Epidermal melanocyte (primary cell): Measurements from ENCODE around the gene PFKFB1.
"Not testable (repeated sequence)": the region's sequence is repeated elsewhere in the genome, so short reads cannot be mapped to it uniquely, and the experiment has no call there.

Source experiments
- DNase-seq: peaks from one replicate; pipeline ENCODE4 v3.0.0; 2011; ENCODE audit warnings: low spot score; ENCODE audit not compliant: insufficient read length

Gene PFKFB1

DNA sequence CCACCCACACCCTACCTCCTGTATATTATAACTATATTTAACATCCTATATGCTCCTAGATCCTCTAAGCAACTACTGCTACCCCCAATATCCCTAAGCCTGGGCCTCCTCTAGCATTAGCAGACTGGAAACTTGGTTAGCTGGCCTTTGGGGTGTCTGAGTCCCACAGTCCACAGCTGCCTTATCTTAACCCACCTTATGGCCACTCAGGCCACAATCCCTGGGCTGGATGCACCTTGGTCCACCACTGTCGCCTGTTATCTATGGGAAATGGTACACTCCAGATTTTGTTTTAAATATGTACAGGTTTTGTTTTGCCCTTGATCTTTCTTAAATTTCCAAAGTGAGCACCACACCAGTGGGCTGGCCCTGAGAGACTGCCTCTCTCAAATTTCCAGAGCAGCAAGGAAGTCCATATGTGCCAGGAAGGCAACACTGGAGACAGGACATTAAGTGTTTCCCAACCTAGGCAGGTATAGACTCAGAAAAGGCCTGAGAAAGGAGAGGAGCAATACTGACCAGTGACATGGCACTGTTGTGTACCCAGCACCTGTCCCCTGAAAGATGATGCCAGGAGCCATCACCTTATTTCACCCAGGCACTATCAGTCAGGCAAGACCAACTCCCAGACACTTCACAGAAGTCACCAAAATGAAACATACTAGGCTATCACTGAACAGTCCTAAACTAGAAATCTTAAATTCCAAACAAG lies 921 bp downstream of the PFKFB1 start:
- no peak for DNase-seq

DNA sequence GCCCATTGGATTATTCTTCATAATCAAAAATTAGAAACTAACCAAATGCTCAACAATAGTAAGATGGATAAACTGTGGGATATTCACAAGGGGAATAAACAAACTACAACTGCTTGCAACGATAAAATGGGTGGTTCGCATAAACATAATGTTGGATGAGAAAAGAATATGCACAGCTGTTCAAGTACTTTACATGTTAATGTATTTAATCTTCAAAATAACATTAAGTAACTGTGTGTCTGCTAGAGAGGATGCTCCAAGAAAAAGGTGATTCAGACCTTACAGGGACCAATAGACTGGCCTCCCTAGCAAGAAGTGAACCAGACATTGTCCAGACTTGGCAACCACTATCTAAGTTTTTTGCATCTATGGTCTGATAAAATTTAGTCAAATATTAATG lies 2.3 kb downstream of the PFKFB1 start:
- DNase-seq: no peak

DNA sequence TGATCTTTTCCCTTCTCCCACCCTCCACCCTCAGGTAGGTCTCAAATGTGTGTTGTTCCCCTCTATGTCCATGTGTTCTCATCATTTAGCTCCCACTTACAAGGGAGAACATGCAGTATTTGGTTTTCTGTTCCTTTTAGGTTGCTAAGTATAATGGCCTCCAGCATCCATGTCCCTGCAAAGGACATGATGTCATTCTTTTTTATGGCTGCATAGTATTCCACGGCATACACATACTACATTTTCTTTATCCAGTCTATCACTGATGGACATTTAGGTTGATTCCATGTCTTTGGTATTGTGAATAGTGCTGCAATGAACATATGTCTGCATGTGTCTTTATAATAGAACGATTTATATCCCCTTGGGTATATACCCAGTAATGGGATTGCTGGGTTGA lies 10.7 kb downstream of the PFKFB1 start:
- not testable (repeated sequence) for DNase-seq

DNA sequence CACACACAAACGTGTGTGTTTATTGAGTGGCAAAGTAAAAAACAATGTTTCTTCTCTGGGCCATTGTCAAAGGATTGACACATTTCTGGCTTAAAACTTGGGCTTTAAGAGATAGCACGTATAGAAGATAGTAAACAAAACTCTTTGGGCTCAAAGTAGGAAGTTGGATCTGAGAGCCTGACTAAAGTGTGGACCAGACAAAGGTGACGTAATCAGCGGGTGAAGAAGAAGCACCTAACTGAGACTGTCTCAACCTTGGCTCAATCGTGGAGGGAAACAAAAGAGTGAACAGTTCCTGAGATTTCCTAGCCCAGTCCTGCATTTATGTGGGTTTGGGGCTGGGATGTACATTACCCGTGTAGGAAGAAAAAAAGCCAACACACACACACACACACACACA lies 13.7 kb downstream of the PFKFB1 start:
- no peak for DNase-seq

DNA sequence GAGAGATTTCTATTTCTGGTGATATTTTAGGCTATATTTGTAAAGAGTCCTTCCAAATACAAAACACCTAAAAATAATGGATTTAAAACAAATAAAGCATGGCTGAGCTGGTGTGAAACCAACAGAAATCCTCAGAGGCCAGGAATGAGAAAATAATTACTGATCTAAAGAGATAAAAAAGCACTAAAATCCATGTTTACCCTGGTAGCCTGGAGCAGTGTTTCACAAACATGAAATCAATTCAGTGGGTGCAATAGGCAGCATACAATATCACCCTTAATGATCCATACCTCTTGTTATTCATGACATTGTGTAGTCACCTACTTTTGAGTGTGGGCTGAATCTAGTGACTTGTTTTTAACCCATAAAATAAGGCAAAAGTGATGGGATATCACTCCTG lies 14.6 kb downstream of the PFKFB1 start:
- DNase-seq: no peak

DNA sequence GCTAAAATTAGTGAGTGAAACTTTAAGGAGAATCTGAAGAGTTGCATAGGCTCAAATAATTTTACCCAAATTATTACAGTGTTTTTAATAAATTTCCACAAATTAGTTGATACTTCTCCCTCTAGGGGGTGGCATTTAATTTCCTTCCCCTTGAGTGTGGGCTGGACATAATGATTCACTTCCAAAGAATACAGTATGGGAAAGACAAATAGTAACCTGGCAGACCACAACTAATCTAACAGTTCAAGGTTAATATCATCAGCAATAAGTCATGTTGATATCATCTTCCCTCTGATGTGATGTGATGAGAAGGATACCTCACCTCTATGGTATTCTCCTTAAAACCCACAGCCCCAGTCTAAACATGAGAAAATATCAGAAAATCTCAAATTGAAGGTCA lies 15.5 kb downstream of the PFKFB1 start:
- no peak for DNase-seq

DNA sequence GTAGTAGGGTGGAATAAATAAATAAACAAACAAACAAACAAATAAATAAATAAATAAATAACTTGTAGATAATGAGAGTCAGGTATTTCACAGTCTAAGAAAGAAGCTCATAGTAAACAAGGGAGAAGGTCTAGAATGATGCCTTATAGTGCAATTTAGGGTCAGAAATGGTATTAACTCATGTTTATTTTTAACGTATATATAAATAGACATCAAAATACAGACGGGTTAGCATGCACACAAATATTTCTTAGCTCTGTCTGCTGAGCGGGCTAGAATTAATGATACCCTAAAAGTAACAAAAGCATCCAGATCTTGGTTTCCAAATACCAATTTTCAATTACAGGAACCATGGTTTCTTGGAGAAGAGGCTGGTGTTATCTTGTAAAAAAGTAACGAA lies 16.6 kb downstream of the PFKFB1 start:
- DNase-seq: no peak

DNA sequence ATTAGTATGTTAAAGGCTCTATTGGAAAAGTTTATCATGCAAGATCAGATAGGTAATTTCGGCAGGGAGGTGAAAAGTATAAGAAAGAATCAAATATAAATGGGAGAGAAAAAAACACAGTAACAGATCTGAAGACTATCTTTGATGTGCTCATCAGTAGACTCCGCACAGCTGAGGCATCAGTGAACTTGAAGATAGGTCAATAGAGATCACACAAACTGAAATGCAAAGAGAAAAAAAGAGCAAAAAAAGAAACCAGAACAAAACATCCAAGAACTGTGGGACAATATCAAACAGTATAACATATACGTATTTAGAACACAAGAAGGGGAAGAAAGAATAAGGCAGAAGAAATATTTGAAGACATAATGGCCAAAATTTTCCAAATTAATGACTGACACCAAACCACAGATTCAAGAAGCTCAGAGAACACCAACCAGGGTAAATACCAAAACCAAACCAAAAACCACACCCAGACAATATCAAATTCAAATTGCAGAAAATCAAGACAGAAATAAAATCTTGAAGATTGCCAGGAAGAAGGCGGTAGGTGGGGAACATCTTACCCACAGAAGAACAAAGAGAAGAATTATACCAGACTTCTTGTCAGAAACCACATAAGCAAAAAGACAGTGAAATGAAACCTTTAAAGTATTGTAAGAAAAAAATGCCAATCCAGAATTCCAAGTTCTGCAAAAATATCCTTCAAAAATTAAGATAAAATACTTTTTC lies 29.1 kb downstream of the PFKFB1 start:
- DNase-seq: no peak

DNA sequence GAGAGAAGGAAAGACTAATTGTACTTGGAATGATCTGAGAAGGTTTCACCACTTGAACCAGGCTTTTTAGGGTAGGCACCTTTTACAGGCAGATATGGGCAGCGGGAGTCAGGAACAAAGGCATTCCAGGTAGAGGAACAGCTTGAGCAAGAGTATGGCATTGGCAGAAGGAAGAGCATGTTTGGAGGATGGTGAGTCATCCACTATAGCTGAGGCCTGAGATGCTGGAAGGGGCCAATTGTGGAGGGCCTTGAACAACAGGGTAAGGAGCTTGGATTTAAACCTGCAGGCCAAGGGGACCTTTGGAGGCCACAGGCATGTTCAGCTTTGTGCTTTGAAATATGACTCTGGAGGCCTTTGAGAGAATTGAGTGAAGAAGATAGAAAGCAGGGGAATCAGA lies 32.2 kb downstream of the PFKFB1 start:
- no peak for DNase-seq

DNA sequence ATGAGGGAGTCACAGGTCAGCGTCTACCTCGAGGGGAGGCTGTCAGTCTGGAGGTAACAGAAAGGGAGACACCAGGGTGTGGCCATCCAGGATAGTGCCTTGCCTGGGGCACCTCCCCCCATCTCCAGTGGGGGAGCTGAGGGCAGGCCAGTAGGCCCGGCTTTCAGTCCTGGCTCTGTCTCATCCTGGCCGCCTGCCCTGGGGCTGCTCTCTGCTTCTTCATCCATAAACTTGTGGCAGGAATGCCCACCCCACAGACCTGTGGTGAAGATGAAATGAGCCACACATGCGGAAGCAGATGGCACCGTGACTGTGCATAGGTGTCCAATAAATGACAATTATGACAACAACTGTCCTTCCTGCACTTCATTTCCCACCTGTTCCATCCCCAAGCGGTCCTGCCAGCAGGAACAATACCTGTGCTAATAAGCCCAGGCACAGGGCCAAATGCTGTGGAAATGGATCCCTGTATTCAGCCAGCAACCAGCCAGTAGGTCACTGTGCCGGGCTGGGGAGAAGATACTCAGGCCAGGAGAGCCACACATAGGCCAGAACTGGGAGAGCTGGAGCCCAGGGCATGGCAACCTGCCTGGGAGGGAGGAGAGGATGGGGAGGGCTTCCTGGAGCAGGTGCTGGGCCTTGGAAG lies 43.1 kb downstream of the PFKFB1 start:
- no peak for DNase-seq

DNA sequence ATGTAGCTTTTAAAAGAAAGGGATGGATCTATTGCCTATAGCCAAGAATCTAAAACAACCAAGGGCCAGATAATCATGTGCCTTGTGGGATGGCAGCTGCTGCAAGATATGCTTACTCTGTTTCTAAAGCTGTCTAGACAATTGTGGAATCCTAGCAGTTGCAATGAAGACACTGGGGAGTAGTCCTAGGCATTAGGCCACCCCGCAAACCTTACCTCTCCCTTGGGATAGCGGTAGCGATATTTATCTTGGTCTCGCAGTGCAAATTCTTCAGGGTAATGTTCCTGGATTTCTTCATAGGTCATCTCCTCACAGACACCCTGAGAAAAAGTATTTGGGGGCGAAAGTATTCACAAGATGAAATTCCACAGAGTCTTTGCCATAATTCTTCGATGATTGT lies 48.8 kb downstream of the PFKFB1 start:
- DNase-seq: no peak

DNA sequence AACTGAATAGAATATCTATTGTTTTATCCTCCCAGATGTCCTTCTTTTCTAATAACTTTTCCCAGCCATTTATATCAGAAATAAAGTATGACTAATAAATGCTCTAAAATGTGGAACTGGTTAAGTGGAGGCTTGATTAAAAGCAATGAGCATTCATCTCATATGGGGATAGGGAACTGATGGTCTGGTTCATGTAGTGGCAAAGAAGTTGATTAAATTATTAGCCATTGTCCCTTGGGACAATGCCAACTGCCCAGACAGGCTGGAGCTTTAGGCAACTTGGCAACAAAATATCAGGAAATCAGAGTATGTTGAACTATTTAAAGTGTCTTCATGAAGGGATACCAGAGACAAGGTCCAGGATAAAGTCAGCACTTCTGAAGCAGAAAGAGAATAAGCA lies 49.2 kb downstream of the PFKFB1 start:
- DNase-seq: no peak

DNA sequence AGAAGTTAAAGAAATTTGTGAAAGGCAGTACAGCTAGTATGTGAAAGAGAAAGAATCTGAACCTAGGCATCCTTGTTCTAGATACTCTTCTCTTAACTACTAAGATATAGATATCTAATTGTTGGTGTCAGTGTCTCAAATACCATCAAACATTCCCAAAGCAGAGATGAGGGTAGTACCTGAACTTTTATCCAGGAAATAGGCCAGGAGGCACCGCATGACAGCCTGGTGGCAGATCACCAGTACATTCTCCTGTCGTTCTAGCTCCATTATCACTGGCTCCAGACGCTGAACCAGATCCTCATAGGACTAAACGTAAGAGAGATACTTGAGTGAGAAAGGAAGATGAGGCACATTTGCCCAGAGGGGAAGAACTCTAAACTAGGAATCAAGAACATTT lies 56.6 kb downstream of the PFKFB1 start:
- DNase-seq: no peak

DNA sequence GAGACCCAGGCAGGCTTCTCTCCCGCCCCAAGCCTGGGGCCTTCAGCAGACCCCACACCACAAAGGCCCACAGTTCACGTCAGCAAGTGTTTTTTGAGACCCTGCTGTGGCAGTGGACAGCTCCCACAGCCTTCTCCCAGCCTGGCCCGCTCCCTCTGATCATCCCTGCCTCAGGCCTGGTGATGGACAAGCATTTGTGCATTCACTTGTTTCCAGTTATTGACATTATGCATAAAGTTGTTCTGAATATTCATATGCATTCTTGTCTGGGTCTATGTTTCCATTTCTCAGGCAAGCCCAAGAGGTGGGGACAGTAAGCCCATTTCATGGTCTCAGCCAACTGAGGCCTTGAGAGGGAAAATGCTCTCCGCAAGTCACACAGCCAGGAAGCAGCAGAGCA lies 58.7 kb downstream of the PFKFB1 start:
- DNase-seq: no peak

DNA sequence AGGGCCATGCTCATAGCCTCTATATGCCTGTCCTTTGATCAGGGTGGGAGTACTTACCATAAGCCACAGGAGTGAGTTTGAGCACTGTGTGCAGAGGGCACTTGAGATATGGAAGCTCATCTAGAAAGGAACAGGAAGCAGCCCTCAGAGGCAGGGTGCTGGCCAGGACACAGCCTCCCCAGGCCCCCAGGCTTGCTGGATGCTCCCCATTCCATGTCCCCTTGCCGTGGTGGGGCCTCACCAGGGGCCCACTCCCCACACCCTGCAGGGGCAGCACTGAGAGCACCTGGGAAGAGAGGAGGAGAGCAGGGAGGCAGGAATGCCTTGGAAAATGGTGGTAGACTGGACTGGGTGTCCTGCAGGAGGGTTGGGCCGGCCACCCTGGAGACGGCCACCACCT lies 59.1 kb downstream of the PFKFB1 start:
- DNase-seq: no peak

DNA sequence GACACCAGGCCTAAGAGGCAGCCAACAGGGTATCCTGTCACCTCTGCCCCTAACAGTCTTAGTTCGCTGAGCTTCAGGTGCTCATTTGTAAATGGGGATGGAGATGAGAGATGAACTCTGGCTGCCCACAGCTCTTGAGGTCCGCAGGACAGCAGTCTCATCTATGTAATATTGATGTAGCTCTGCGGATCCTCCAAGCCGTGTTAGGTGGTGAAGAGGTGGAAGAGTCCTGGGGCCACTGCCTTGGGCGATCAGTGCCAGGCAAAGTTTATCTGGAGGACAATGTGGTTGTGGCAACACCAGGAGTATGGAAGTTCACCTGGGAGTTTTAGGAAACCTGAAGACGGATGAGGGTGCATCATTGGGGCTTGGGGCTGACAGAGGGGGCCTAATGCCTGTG lies 59.9 kb downstream of the PFKFB1 start:
- no peak for DNase-seq

DNA sequence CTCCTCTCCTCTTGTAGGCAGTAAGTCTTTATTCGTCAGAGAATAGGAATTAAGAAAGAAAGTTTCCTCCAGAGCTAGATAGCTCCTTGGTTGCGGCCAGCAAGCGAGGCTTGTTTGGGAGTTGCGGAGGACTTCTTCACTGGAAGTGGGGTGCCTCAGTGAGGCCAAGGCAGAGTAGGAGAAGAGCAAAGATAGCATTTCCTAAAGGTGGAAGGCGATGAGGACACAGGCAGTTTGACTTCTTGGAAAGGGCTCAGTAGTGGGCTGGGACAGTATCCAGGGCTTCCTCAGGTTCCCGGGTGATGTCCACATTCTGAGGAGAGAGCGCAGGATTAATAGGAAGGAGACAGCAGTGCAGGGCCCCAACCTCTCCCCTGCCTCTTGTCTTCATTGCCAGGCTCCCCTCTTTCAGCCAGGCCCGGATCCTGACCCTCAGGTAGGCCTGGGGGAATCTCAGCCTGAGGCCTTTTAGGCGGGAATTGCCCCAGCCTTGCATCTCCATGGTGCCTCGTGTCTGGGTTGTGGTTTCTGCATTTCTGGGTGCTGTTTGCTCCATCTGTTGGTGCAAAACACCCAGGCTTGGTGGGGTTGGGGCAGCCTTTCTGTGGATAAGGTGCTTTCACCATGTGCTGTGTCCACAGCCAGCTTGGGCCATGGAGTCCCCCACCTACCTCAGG lies 60.7 kb downstream of the PFKFB1 start:
- DNase-seq: no peak

DNA sequence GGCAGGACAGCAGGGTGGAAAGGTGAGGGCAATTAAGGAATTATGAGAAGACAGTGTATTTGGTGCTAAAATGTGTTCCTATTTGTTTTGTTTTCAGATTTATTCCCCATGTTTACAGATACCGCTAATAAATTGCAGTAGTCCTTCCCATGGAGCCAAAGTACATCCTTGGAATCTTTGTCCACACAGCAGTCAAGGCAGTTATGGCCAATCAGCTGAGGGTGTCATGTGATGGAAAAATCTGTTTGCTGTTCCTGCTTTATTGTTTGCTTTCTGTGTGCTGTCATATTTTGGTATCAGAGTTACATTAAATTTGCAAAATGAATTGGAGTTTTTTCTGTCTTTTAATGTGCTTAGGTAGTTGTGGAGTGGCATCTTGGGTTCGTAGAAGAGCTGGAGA lies 62.9 kb downstream of the PFKFB1 start:
- no peak for DNase-seq

DNA sequence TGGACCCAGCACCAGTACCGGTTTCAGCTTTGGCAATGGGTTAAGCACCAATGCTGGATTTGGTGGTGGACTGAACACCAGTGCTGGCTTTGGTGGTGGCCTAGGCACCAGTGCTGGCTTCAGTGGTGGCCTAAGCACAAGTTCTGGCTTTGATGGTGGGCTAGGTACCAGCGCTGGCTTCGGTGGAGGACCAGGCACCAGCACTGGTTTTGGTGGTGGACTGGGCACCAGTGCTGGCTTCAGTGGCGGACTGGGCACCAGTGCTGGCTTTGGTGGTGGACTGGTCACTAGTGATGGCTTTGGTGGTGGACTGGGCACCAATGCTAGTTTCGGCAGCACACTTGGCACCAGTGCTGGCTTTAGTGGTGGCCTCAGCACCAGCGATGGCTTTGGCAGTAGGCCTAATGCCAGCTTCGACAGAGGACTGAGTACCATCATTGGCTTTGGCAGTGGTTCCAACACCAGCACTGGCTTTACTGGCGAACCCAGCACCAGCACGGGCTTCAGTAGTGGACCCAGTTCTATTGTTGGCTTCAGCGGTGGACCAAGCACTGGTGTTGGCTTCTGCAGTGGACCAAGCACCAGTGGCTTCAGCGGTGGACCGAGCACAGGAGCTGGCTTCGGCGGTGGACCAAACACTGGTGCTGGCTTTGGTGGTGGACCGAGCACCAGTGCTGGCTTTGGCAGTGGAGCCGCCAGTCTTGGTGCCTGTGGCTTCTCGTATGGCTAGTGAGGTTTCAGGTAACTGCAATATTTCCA lies 63.5 kb downstream of the PFKFB1 start:
- no peak for DNase-seq

DNA sequence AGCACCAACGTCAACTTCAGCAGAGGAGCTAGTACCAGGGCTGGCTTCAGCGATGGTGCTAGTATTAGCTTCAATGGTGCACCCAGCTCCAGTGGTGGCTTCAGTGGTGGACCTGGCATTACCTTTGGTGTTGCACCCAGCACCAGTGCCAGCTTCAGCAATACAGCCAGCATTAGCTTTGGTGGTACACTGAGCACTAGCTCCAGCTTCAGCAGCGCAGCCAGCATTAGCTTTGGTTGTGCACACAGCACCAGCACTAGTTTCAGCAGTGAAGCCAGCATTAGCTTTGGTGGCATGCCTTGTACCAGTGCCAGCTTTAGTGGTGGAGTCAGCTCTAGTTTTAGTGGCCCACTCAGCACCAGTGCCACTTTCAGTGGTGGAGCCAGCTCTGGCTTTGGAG lies 65.1 kb downstream of the PFKFB1 start:
- DNase-seq: no peak

DNA sequence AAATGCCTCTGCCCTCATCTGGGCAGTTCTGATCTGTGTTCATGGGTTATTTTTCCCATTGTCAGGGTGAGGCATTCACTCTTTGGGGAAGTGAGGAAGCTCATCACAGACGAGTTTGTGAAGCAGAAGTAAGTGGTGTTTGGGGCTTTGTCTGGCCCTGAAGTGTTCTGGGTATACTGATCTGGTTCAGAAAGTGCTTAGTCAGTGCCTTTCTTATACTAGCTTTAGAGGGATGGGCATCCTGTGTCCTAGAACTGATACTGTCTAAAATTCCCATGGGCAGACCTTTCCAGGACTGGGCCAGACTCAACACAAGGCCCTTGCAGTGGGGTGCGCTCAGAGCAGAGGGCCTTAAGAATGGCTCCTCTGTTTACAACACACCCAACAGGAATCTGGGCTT lies 67.0 kb downstream of the PFKFB1 start:
- DNase-seq: no peak

DNA sequence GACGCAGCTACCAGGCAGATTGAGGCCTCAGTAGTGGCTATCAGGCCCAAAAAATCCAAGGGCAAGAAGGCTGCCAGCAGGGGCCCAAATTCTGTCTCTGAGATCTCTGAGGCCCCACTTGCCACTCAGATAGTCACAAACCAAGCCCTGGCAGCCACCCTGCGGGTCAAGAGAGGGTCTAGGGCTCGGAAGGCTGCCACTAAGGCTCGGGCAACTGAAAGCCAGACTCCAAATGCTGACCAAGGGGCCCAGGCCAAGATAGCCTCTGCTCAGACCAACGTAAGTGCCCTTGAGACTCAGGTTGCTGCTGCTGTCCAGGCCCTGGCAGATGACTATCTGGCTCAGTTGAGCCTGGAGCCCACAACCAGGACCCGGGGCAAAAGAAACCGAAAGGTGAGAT lies 70.6 kb downstream of the PFKFB1 start:
- DNase-seq: no peak
